Embryonic facial prominence (tissue), 1 donor: Measurements from ENCODE around the gene PANX1.

Experiments
- DNase-seq: peaks from one replicate; pipeline ENCODE4 v3.0.0-alpha.2; 2016; ENCODE audit errors: extremely low spot score

The PANX1 gene

GRCh38 chr11:94129512-94130297 lies 1.1 kb downstream of the PANX1 start:
- DNase-seq, result no peak

DNA sequence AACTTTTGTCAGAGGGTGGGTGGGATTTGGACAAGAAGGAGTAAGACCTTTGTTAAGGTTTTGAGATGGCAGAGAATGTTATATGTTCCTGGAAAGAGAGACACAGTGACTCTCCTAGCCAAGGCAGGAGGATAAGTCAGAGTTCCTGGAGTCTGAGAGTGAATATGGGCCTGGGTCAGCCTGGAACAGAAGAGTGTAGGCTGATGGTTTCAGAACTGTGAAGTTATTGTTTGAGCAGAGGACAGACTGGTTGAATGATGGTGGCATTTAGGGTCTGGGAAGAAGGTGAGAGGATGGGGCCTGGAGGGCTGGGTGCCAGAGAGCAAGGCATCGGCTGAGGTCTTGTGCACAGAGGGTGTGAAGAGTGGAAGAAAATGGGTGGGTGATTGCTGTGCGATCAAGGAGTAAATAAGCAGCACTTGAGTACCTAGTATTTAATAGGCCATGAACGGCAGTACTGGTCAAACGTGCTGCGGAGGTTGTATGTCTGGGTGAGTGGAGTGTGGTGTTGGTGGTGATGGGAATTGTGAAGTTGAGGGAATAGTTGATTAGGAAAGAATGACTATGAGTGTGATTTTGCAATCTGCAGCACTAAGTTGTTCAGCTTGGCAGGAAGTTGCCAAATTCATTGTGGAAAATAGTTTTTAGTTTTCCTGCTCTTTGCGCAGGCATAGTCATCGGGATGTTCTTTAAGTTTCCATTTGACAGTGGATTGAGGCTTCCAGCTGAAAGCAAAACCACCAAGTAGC lies 1.8 kb downstream of the PANX1 start:
- no peak for DNase-seq

DNA sequence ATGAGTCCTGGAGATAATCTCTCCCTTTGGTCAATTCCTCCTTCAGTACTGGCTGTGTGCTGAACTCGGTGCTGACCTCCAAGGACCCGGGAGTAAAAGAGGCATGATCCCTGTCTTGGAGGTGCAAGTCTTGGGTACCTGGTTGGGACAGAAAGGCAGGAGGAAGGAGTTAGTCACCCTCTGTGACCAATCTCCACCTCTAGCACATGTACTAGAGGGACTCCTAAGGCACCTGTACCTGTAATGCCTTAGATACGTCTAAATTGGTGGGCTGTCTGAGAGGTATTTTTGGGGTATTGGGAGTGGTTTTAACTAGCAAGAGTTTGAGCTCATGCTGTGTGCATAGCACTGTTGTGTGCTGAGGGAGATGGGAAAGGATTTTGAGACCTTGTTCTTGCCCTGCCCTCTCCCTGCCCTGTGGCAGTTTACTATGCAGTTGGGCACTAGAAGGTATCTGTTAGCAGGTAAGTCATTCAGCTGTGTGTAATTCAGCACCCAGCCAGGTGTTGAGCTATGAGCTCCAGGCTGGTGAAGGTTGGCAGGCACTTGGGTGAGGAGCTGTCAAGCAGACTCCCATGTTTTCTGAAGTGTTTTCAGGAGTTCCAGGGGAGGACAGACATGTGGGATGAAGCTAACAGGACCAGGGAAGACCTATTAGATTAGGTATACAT lies 2.5 kb downstream of the PANX1 start:
- DNase-seq, result no peak

DNA sequence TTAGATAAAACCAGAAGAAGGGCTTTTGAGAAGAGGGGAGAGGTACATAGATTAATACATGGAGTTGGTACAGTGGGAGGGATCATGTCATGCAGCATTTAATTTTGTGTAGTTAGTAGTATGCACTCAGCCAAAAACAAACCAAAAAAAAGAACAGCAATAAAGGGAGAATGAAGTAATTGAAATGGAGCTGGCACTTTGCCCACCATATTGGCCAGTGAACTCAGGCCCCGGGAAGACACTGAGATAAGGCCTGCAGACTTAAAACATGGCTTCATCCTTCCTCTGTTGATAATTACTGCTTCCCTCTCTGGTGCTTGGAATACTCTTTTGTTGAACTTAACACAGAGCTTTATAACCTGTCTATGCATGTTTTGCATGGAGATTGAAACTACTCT lies 3.1 kb downstream of the PANX1 start:
- DNase-seq, result no peak

DNA sequence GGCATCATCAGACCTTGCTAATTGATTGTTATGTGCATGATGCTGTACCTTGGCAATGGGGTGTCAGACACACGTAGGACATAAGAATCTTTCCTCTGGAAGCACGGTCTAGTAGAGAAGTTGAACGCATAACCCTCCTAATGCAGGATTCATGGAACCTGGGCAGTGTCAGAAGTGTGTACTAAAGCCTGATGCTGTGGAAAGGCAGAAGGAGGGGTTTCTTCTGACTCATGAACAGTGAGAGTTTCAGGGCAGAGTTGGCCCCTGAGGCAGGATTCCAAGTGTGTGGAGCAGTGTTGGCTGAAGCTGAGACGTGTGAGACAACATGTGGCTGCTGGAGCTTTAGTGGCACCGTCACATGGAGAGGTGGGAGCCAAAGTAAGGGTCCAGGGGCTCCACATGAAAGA lies 3.5 kb downstream of the PANX1 start:
- no peak for DNase-seq

GRCh38 chr11:94132823-94133408 lies 4.3 kb downstream of the PANX1 start:
- DNase-seq, result no peak

GRCh38 chr11:94133752-94134151 lies 5.1 kb downstream of the PANX1 start:
- no peak for DNase-seq

- DNase-seq, result no peak
Measured at GRCh38 chr11:94134651-94135512, 6.2 kb downstream of the PANX1 start.

GRCh38 chr11:94139416-94139815 lies 10.8 kb downstream of the PANX1 start:
- DNase-seq, result no peak

DNA sequence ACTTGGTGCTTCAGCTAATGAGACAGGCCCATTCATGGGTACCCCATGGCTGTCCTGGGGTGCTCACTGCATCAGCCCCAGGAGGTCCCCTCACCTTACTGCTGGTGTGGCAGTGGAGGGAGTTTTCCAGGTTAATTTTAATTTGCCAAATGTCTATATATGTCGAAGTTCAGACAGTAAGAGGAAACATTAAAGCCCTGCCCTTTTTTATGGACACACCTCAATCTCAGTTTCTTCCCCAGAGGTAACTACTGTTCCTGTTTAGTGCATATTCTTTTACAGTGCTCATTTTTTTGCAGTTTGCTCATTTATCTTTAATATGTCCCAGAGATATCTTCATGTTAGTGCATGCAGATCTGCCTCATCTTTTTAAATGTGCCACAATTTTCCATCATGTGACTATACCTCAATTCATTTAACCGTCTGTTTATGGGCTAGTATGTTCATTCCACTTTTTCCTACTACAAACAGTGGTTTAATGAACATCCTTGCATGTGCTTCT lies 11.6 kb downstream of the PANX1 start:
- DNase-seq, result no peak

GRCh38 chr11:94141511-94142307 lies 13.1 kb downstream of the PANX1 start:
- no peak for DNase-seq

GRCh38 chr11:94142308-94143281 lies 14.0 kb downstream of the PANX1 start:
- DNase-seq, result no peak

DNA sequence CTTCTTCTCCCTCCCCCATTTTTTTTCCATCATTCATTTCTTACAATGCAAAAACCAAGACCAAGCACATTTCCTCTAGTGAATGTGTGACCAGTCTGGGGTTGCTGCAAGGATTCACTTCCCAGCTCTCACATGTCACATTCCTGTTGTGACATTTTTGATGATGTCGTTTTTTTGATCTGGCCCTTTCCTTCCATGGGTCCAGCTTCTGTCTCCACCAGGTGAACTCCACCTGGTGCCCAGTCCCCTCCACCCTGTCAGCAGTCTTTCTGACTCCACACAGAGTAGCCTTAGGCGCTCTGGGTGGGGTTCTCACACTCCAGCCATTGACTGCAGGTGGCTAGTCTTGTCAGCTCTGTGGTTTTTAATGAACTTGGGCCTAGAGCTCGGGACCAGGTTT lies 15.6 kb downstream of the PANX1 start:
- DNase-seq, result no peak

- DNase-seq, result no peak
Measured at GRCh38 chr11:94144664-94145063, 16.0 kb downstream of the PANX1 start.

GRCh38 chr11:94145431-94145830 lies 16.8 kb downstream of the PANX1 start:
- DNase-seq, result no peak

DNA sequence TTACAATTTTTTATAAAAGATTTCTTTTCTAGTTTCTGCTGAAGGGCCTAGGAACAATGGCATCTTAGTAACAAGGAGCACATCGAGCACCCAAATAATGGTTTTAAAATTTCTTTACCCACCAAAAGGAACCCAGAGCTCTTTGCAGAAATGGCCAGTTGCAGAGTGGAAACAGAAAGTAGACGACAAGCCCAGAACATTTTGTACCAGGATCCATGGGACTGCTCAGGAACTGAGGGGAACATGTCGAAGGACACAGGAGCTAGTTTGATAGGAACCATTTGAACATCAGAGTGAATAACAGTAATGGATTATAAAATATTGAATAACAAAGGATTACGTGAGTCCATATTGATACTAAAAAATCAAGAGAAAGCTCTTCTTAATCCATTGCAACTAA lies 17.3 kb downstream of the PANX1 start:
- no peak for DNase-seq

DNA sequence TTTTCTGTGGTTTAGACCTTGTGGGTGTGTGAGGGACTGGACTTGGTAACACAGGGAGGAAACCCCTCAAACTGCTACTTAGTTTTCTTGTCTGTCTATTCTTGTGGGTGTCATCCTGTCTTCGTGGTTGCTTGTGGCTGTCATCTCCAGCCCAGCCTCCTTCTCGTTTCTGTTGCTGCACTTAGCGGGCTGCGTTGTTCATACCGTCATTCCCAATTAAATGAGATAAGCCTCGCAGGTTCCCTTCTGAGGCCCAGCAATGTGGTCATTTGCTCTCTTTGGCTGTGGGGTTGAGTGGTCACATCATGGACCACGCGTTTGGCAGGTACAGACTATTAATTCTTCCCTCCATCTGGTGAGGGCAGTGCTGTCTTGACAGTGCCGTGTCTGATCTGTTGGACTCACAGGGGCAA lies 18.8 kb downstream of the PANX1 start:
- no peak for DNase-seq

GRCh38 chr11:94148189-94148588 lies 19.5 kb downstream of the PANX1 start:
- no peak for DNase-seq

DNA sequence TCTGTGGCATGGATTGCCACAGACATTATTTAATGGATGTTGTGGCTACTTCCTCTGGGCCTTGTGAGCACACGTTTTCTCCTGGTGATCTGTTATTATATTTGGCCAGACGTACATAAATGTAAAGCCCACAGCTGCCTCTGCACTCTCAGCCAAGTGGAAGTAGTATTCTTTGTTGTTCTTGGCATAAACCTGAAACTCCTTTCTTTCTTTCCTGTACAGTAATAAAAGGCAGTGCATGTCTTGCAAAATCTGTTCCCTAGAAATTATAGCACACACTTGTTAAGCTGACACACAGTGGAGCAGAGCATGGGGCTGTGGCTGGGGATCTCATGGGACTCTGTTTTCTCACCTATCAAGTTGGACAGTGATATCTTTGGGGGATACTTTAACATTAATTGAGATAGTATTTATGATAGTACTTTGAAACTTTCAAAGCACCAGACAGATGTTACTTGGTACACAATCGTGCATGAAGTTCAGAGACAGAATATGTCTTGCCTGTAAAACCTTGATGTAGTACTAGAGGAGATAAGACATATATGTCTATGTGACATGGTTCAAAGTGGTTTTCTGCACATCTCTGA lies 20.9 kb downstream of the PANX1 start:
- DNase-seq, result no peak
